Measurements from ENCODE around the gene FOXI2. TPM values are rescaled to one million over a fixed set of nuclear protein-coding genes. Genes with fewer than 3 reads are reported as not detected.

FOXI2 gene
- total and polyA plus RNA-seq, 2 of the 4 experiments (the other 2 are of a cell fraction) = not detected

DNA sequence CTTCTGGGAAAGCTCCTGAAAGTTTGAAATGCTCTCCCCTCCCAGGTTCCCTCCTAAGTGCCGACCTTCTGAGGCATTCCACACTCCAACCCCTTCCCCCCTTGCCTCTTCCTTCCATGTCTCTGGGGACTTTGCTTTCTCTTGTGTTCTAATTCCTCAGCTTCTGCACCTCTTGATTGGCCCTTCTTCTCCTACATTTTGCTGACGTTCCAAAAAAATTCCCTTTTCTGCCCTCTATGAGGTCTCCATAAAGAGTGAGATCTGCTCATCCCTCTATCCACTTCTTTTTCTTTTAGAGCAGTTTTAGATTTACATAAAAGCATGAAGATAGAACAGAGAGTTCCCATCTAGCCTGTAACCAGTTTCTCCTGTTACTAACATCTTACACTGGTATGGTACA lies 22.3 kb downstream of the FOXI2 start:
- H3K27me3 ChIP-seq (ENCODE audit: control insufficient read depth, insufficient read depth, low read length) = no peaks in the 10 kb centered on the region
- peaks cover 6% of the 10 kb centered on the region for H3K9me3 ChIP-seq (ENCODE audit: control insufficient read depth, insufficient read depth, low read length)
- no peak overlapping the region for H3K14ac ChIP-seq (replicated peaks; ENCODE audit: low read depth, low read length)
- intact Hi-C loops (cut with micrococcal nuclease) (no loop called here), dilution Hi-C loops (cut with HindIII; ENCODE audit: low sequenced_read_pairs, unreplicated experiment) (no loop called here), in situ Hi-C loops (cut with MboI; ENCODE audit: low sequenced_read_pairs) (no loop called here)
- TF ChIP-seq MAFK (IDR thresholded peaks at IDR 0.05; ENCODE audit: low read depth, low read length) (0 out of 2 replicates have a peak, but pooled peaks have one; percentile 16), RFX5 (IDR thresholded peaks at IDR 0.05; ENCODE audit: low read depth, low read length) (no peak)
- no peak overlapping the region for H3K56ac ChIP-seq (ENCODE audit: extremely low read depth, insufficient read depth, low read length)
- no peak overlapping the region for H3K9ac ChIP-seq (ENCODE audit: low read depth, low read length)
- ChIA-PET CTCF (no interaction called here), POLR2A (ENCODE audit: unreplicated experiment) (no interaction called here)
- H2AK9ac ChIP-seq (replicated peaks; ENCODE audit: low read depth, low read length, poor library complexity) = no peak overlapping the region
- H2BK15ac ChIP-seq (ENCODE audit: low read depth, low read length) = no peak overlapping the region
- no peak overlapping the region for H4K8ac ChIP-seq (ENCODE audit: low read depth in 2 of 2, low read length in 2 of 2)
- H3K4me1 ChIP-seq (ENCODE audit: control insufficient read depth, insufficient read depth, low read length) = no peaks in the 10 kb centered on the region
- H2AK5ac ChIP-seq (ENCODE audit: low read depth, low read length) = no peak overlapping the region
- H2AFZ ChIP-seq (replicated peaks; ENCODE audit: low read length, poor library complexity) = no peak overlapping the region
- H4K91ac ChIP-seq (ENCODE audit: insufficient read depth, low read depth, low read length) = no peak overlapping the region
- no peak overlapping the region for H2BK5ac ChIP-seq (ENCODE audit: low read depth, low read length, poor library complexity, severe bottlenecking)
- DNase-seq = no peak
- H3K4me2 ChIP-seq (ENCODE audit: low read depth, low read length) = no peak overlapping the region
- BruUV-seq (replicated peaks) = no TSS peak
- H2BK20ac ChIP-seq (ENCODE audit: low read depth, low read length) = no peak overlapping the region
- no peak overlapping the region for H3K18ac ChIP-seq (ENCODE audit: low read depth, low read length)
- H3K36me3 ChIP-seq (ENCODE audit: control insufficient read depth, insufficient read depth, low read length) = no peaks in the 10 kb centered on the region
- H4K5ac ChIP-seq (ENCODE audit: low read depth, low read length) = no peak overlapping the region
- no peak overlapping the region for H3K23ac ChIP-seq (ENCODE audit: low read depth, low read length)
- no peak for ATAC-seq (ENCODE audit: low read depth)
- H2BK120ac ChIP-seq (ENCODE audit: low read depth, low read length) = no peak overlapping the region
- H3K4ac ChIP-seq (ENCODE audit: low read depth, low read length) = no peak overlapping the region
- H4K20me1 ChIP-seq (ENCODE audit: insufficient read depth, low read length) = no peaks in the 10 kb centered on the region
- no CpG with 5 or more reads among the region's 2 CpGs for WGBS, 2 experiments (ENCODE audit: extremely low coverage in 2 of 2, insufficient read length in 1 of 2)
- no peak overlapping the region for H3K27ac ChIP-seq (ENCODE audit: insufficient read depth, low read length)
- no peaks in the 10 kb centered on the region for H3K79me1 ChIP-seq (ENCODE audit: low read depth in 1 of 2, low read length in 2 of 2)
- no peaks in the 10 kb centered on the region for H3K9me1 ChIP-seq (ENCODE audit: insufficient read depth, low read length)
- no peak overlapping the region for H3K4me3 ChIP-seq (ENCODE audit: insufficient read depth, low read depth, low read length)
